Omental fat pad (tissue), 4 donors: ENCODE data around the gene ZNF239. TPM values are rescaled to one million over a fixed set of nuclear protein-coding genes. Genes with fewer than 3 reads are reported as not detected.

Experiments used
- ATAC-seq: fragments of 150-250 bp; one replicate; pipeline ENCODE4 v1.9.1; 2016; ENCODE audit warnings: mild to moderate bottlenecking, moderate library complexity; ENCODE audit not compliant: low FRiP score
- DNase-seq: peaks from one replicate; pipeline ENCODE4 v3.0.0-alpha.2; 2019; ENCODE audit warnings: low spot score
- CTCF ChIP-seq, 3 donors: fragments of 450-650 bp; IDR thresholded peaks; one replicate each; pipeline ENCODE4 v1.5.1; 2016 to 2017; ENCODE audit warnings: antibody characterized with exemption in 3 of 3, mild to moderate bottlenecking in 3 of 3, moderate library complexity in 2 of 3
- total RNA-seq, 4 donors: library from RNA; depleted of rRNA; stranded (reverse); fragments of >200 nt; gene quantifications; one replicate each; pipeline ENCODE4 v1.1.0, GENCODE V29; 2016

Gene ZNF239
- total RNA-seq, 4 donors from 2014 or later = 1.3 to 5.3 (median 4.1) TPM

- DNase-seq = no peak
- no peak for TF ChIP-seq CTCF (IDR thresholded peaks at IDR 0.05)
- no peak for ATAC-seq
These were observed 49.8 kb downstream of the ZNF239 start for GRCh38 chr10:43524434-43525247.

Other genes with a start within 250 kb of the ZNF239 start
- not detected for gene FXYD4, start 203.0 kb downstream of the ZNF239 start, total RNA-seq
- 100 to 1,000 TPM; 140 to 345 (median 164) TPM for gene HNRNPF, start 165.4 kb downstream of the ZNF239 start, total RNA-seq
- gene ZNF487, start 137.5 kb downstream of the ZNF239 start, total RNA-seq = 1 to 10 TPM; 3.7 to 9.2 (median 6.8) TPM
- gene ZNF485, start 31.8 kb upstream of the ZNF239 start, total RNA-seq = 10 to 100 TPM in 1 of 4 donors, 1 to 10 TPM in 3; 2.2 to 13.1 (median 5.8) TPM
- gene ZNF32, start 74.3 kb upstream of the ZNF239 start, total RNA-seq = 10 to 100 TPM; 29.7 to 48.1 (median 35.3) TPM